ENCODE measurements around the gene VCP.

VCP gene

DNA sequence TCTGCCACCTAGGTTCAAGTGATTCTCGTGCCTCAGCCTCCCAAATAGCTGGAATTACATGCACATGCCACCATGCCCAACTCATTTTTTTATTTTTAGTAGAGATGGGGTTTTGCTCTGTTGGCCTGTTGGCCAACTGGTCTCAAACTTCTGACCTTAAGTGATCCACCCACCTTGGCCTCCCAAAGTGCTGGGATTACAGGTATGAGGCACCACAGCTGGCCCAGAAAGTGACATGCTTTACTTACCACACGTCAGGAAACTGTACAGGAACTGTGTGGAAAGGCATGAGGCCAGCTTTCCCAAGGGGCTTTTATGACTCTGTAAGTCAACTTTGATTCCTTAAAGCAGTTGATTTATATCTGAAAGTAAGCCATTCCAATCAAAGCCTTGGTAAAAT is 57.9 kb downstream of the VCP start:
- DNase-seq (ENCODE audit: low read depth in 2 of 2) = no peak

DNA sequence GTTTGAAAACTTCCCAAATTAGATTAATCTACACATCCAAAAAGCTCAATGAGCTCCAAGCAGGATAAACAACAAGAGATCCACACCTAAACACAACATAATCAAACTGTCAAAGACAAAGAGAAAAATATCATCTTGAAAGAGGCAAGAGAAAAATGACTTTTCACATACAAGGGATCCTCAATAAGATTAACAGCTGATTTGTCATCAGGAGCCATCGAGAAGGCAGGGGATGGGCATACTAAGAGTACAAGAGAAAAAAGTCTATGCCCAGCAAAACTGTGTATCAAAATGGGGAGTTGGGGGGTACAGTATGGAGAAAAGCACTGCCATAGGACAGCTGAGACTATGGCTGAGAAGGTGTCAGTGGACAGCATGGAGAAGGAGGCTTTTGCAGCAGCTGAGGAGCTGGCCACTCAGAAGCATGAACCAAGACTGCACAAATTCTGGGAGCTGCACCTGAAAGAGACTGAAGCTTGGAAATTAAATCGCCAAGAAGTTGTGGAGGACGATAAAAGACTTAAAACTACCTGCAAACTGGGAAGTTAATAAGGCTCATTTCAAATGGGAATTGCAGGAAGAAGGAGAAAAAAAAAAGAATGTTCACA is 62.0 kb downstream of the VCP start:
- DNase-seq (ENCODE audit: low read depth in 2 of 2) = no peak

Measured in stimulated activated CD8-positive, alpha-beta memory T cell treated with anti-CD3 and anti-CD28 coated beads, Interleukin-2, amount 100 ng/mL, for 1 hour (primary cell).